Measurements from ENCODE around the gene CRY1.

GRCh38 chr12:107138990-107139389, 45.6 kb upstream of the CRY1 start:
- TF ChIP-seq, protein P1, sequence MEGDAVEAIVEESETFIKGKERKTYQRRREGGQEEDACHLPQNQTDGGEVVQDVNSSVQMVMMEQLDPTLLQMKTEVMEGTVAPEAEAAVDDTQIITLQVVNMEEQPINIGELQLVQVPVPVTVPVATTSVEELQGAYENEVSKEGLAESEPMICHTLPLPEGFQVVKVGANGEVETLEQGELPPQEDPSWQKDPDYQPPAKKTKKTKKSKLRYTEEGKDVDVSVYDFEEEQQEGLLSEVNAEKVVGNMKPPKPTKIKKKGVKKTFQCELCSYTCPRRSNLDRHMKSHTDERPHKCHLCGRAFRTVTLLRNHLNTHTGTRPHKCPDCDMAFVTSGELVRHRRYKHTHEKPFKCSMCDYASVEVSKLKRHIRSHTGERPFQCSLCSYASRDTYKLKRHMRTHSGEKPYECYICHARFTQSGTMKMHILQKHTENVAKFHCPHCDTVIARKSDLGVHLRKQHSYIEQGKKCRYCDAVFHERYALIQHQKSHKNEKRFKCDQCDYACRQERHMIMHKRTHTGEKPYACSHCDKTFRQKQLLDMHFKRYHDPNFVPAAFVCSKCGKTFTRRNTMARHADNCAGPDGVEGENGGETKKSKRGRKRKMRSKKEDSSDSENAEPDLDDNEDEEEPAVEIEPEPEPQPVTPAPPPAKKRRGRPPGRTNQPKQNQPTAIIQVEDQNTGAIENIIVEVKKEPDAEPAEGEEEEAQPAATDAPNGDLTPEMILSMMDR (IDR thresholded peaks at IDR 0.05): no peak
- TF ChIP-seq TCF7L2 (IDR thresholded peaks at IDR 0.05; ENCODE audit: low read depth, low read length): no peak
- TF ChIP-seq POLR2AphosphoS5 (IDR thresholded peaks at IDR 0.05; ENCODE audit: low read depth, low read length): no peak
